GM18907 (cell line): ENCODE measurements around the gene PRKCSH.
"Not testable (repeated sequence)": the region's sequence is repeated elsewhere in the genome, so short reads cannot be mapped to it uniquely, and the experiment has no call there.

Source experiments
- ATAC-seq: cut with Tn5 transposase; IDR thresholded peaks from one replicate; pipeline ENCODE4 v1.9.1; 2021; ENCODE audit warnings: mild to moderate bottlenecking, moderate library complexity; ENCODE audit not compliant: unreplicated experiment

Gene PRKCSH

GRCh38 chr19:11450570-11451326 is 15.3 kb downstream of the PRKCSH start:
- ATAC-seq: no peak

GRCh38 chr19:11451327-11451870 is 16.0 kb downstream of the PRKCSH start:
- no peak for ATAC-seq

GRCh38 chr19:11451871-11452619 is 16.6 kb downstream of the PRKCSH start:
- ATAC-seq: no peak

- no peak for ATAC-seq
Observed at GRCh38 chr19:11452620-11453310, 17.3 kb downstream of the PRKCSH start.

- ATAC-seq: no peak
Observed at GRCh38 chr19:11453468-11454341, 18.3 kb downstream of the PRKCSH start.

- not testable (repeated sequence) for ATAC-seq
Observed at GRCh38 chr19:11455233-11455554, 19.8 kb downstream of the PRKCSH start.

- no peak for ATAC-seq
Observed at GRCh38 chr19:11456659-11457058, 21.2 kb downstream of the PRKCSH start.

GRCh38 chr19:11457115-11457514 is 21.7 kb downstream of the PRKCSH start:
- ATAC-seq: no peak

- ATAC-seq: no peak
Observed at GRCh38 chr19:11457831-11458230, 22.4 kb downstream of the PRKCSH start.

- ATAC-seq: no peak
Observed at GRCh38 chr19:11458236-11458900, 22.9 kb downstream of the PRKCSH start.

- ATAC-seq: not testable (repeated sequence)
Observed at GRCh38 chr19:11458912-11459311, 23.5 kb downstream of the PRKCSH start.

- no peak for ATAC-seq
Observed at GRCh38 chr19:11460207-11460606, 24.8 kb downstream of the PRKCSH start.

GRCh38 chr19:11461453-11461852 is 26.0 kb downstream of the PRKCSH start:
- ATAC-seq: no peak

GRCh38 chr19:11463391-11463790 is 28.0 kb downstream of the PRKCSH start:
- ATAC-seq: no peak

- ATAC-seq: no peak
Observed at GRCh38 chr19:11464333-11465265, 29.2 kb downstream of the PRKCSH start.

- ATAC-seq: no peak
Observed at GRCh38 chr19:11465600-11465999, 30.2 kb downstream of the PRKCSH start.

- ATAC-seq: not testable (repeated sequence)
Observed at GRCh38 chr19:11468266-11468845, 32.9 kb downstream of the PRKCSH start.

- no peak for ATAC-seq
Observed at GRCh38 chr19:11473725-11474124, 38.3 kb downstream of the PRKCSH start.

- not testable (repeated sequence) for ATAC-seq
Observed at GRCh38 chr19:11475343-11475742, 39.9 kb downstream of the PRKCSH start.
